ENCODE measurements around the gene SLC39A13.
A peak's percentile ranks its signal among the peaks of the same experiment; 100 is the strongest.

- TF ChIP-seq CTCF (conservative IDR thresholded peaks at IDR 0.05; ENCODE audit: low read depth, low read length) (no peak), RAD21 (IDR thresholded peaks at IDR 0.05; ENCODE audit: low read length) (no peak), FOS (IDR thresholded peaks at IDR 0.05; ENCODE audit: low read depth, low read length) (peak; percentile 35; the same call in 1 of the 2 replicates), CEBPB (IDR thresholded peaks at IDR 0.05; ENCODE audit: low read depth, low read length) (no peak), MAZ (IDR thresholded peaks at IDR 0.05; ENCODE audit: borderline replicate concordance, low read depth, low read length) (peak; percentile 72; the same call in 1 of the 2 replicates), CHD1 (IDR thresholded peaks at IDR 0.05; ENCODE audit: low read depth, low read length) (no peak), POLR2A (IDR thresholded peaks at IDR 0.05; ENCODE audit: low read depth, low read length) (no peak)
These were observed 5.7 kb downstream of the SLC39A13 start for GRCh38 chr11:47413908-47414684.

All from IMR-90 (cell line).